SK-N-DZ (cell line): ENCODE measurements around the gene RASL10B. TPM values are rescaled to one million over a fixed set of nuclear protein-coding genes. Genes with fewer than 3 reads are reported as not detected.
A peak's percentile ranks its signal among the peaks of the same experiment; 100 is the strongest.
"Not testable (repeated sequence)": the region's sequence is repeated elsewhere in the genome, so short reads cannot be mapped to it uniquely, and the experiment has no call there.

Experiments used
- DNase-seq: peaks from one replicate; pipeline ENCODE4 v3.0.0-alpha.2; 2015; ENCODE audit warnings: low spot score
- polyA plus RNA-seq, 2 experiments: library from polyadenylated mRNA; depleted of rRNA; stranded (reverse); fragments of >200 nt; gene quantifications; 2 replicates each; pipeline ENCODE4 v1.2.3, GENCODE V29; 2014

Gene RASL10B
- polyA plus RNA-seq (2014; cell fraction: cytosol; rRNA removed) = 25.0 and 26.3 TPM in 2 replicates
- 15.5 and 20.3 TPM in 2 replicates for polyA plus RNA-seq (2014; cell fraction: nucleus; rRNA removed)

- DNase-seq = peak; percentile 54
These were observed at the start of gene RASL10B for GRCh38 chr17:35731239-35731916. Gene RASL10B (plus strand): TSS chr17:35731639. CDS start chr17:35735185, 3,546 bp downstream.

GRCh38 chr17:35683591-35683990 is 47.8 kb upstream of the RASL10B start:
- DNase-seq = no peak

GRCh38 chr17:35684055-35684802 is 47.2 kb upstream of the RASL10B start:
- DNase-seq = no peak

- DNase-seq = no peak
These were observed 38.8 kb upstream of the RASL10B start for GRCh38 chr17:35692512-35693210.

- no peak for DNase-seq
These were observed 37.8 kb upstream of the RASL10B start for GRCh38 chr17:35693662-35694061.

GRCh38 chr17:35694906-35695305 is 36.5 kb upstream of the RASL10B start:
- no peak for DNase-seq

GRCh38 chr17:35695613-35696012 is 35.8 kb upstream of the RASL10B start:
- no peak for DNase-seq

- peak; percentile 12 for DNase-seq
These were observed 32.6 kb upstream of the RASL10B start for GRCh38 chr17:35698800-35699199.

GRCh38 chr17:35700150-35700549 is 31.3 kb upstream of the RASL10B start:
- no peak for DNase-seq

- no peak for DNase-seq
These were observed 29.9 kb upstream of the RASL10B start for GRCh38 chr17:35701491-35701890.

GRCh38 chr17:35703308-35703707 is 28.1 kb upstream of the RASL10B start:
- DNase-seq = not testable (repeated sequence)

- DNase-seq = peak; percentile 48
These were observed 26.2 kb upstream of the RASL10B start for GRCh38 chr17:35705230-35705629.

- DNase-seq = no peak
These were observed 25.7 kb upstream of the RASL10B start for GRCh38 chr17:35705705-35706104.

- DNase-seq = no peak
These were observed 23.3 kb upstream of the RASL10B start for GRCh38 chr17:35708149-35708548.

- no peak for DNase-seq
These were observed 22.5 kb upstream of the RASL10B start for GRCh38 chr17:35708951-35709350.

- no peak for DNase-seq
These were observed 21.6 kb upstream of the RASL10B start for GRCh38 chr17:35709874-35710273.

GRCh38 chr17:35710950-35711349 is 20.5 kb upstream of the RASL10B start:
- DNase-seq = no peak

GRCh38 chr17:35713069-35713728 is 18.2 kb upstream of the RASL10B start:
- peak; percentile 38 for DNase-seq

GRCh38 chr17:35714988-35715387 is 16.5 kb upstream of the RASL10B start:
- DNase-seq = no peak

- no peak for DNase-seq
These were observed 16.0 kb upstream of the RASL10B start for GRCh38 chr17:35715416-35715815.

GRCh38 chr17:35716173-35716572 is 15.3 kb upstream of the RASL10B start:
- no peak for DNase-seq
